Tibial nerve (tissue), 4 donors: ENCODE measurements around the gene ASCC1. TPM values are rescaled to one million over a fixed set of nuclear protein-coding genes. Genes with fewer than 3 reads are reported as not detected.

Experiments used
- DNase-seq, 2 donors: peaks; one replicate each; pipeline ENCODE4 v3.0.0-alpha.2; 2019; ENCODE audit warnings: low spot score in 2 of 2
- H3K27ac ChIP-seq, 4 donors: fragments of 200-600 bp; sonication (generic) in 3 of 4; one replicate each; pipeline ENCODE4 v1.5.1; 2017 to 2019; ENCODE audit warnings: mild to moderate bottlenecking in 1 of 4
- H3K27me3 ChIP-seq, 2 donors: fragments of 200-600 bp; sonication (generic) in 1 of 2; one replicate each; pipeline versions ENCODE4 v1.5.1 to v1.6.0; 2017 to 2019
- H3K36me3 ChIP-seq, 3 donors: fragments of 200-600 bp; sonication (generic); one replicate each; pipeline ENCODE4 v1.5.1; 2018 to 2019
- H3K4me1 ChIP-seq, 4 donors: fragments of 200-600 bp; sonication (generic) in 3 of 4; one replicate each; pipeline ENCODE4 v1.5.1; 2017 to 2019
- H3K4me3 ChIP-seq, 4 donors: fragments of 200-600 bp; sonication (generic) in 3 of 4; one replicate each; pipeline ENCODE4 v1.5.1; 2017 to 2019; ENCODE audit warnings: mild to moderate bottlenecking in 1 of 4, moderate library complexity in 1 of 4
- H3K9me3 ChIP-seq, 4 donors: fragments of 200-600 bp; sonication (generic) in 3 of 4; one replicate each; pipeline ENCODE4 v1.5.1; 2017 to 2019
- EP300 ChIP-seq, 2 donors: sonication (generic); formaldehyde crosslinking; IDR thresholded peaks; one replicate each; pipeline ENCODE4 v1.6.1; 2017; ENCODE audit warnings: antibody characterized with exemption in 2 of 2, mild to moderate bottlenecking in 1 of 2
- POLR2A ChIP-seq, 2 donors: fragments of 450-650 bp; IDR thresholded peaks; one replicate each; pipeline ENCODE4 v1.6.1; 2017; ENCODE audit warnings: antibody characterized with exemption in 2 of 2, mild to moderate bottlenecking in 2 of 2, moderate library complexity in 2 of 2
- WGBS, 2 donors: methylation state at CpG; one replicate each; pipeline ENCODE4 v1.1.5; 2018; 5-methylcytosine and 5-hydroxymethylcytosine counted together
- total RNA-seq, 4 donors: library from RNA; depleted of rRNA; stranded (reverse); fragments of >200 nt; gene quantifications; one replicate each; pipeline ENCODE4 v1.1.0, GENCODE V29; 2016
- TF ChIP-seq, protein P1 (sequence below), 5 experiments: fragments of 200-600 bp in 3 of 5; fragments of 450-650 bp in 2 of 5; sonication (generic) in 3 of 5; IDR thresholded peaks; one replicate each; pipeline ENCODE4 v1.5.1; 2016 to 2019; ENCODE audit warnings: antibody characterized with exemption in 5 of 5, mild to moderate bottlenecking in 3 of 5, moderate library complexity in 2 of 5

Gene ASCC1
- total RNA-seq, 4 donors from 2014 or later = 34.2 to 85.7 (median 54.2) TPM

DNA sequence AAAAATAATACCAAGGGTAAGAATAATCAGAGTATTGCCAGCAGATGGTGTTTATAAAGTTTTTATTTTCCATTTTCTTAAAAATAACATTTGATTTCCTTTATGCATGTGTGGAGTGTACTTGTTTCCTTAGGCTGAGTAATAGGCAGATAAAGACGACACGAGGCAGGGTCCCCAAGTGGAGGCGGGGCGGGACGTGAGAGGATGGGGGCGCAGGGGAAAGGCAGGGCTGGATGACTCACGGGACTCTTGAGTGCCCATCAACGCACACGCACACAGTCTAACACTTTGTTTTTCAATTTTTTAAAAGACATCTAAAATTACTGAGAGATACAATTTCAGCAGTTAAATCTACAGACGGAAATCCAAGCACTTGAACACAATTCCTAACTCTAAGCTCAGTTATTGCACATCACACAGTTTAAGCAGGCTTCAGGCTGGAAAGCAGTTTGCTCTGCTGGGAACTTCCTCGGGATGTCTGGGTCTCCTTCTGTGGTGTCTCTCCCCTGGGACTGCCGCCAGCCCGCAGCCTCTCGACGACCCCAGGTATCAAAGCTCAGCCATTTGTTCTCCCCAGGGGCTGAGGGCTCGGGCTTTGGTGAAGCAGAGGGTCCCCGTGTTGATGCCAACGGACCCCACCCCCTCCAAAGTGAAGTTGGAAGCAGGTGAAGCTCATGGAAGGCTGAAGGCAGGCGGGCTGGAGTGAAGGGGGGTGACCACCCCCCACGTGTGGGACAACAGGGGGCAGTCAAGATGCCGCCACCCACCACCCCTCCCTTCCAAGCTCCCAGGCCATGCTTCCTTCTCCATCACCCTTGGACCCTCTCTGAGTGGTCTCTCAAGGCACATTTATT is 156.9 kb downstream of the ASCC1 start:
- DNase-seq = no peak
- no peaks in the 10 kb centered on the region for H3K27me3 ChIP-seq
- WGBS, 2 donors = 57 to 63% methylated on average over 21 of the region's 21 CpGs
- no peak for TF ChIP-seq EP300 (IDR thresholded peaks at IDR 0.05)
- TF ChIP-seq, protein P1, sequence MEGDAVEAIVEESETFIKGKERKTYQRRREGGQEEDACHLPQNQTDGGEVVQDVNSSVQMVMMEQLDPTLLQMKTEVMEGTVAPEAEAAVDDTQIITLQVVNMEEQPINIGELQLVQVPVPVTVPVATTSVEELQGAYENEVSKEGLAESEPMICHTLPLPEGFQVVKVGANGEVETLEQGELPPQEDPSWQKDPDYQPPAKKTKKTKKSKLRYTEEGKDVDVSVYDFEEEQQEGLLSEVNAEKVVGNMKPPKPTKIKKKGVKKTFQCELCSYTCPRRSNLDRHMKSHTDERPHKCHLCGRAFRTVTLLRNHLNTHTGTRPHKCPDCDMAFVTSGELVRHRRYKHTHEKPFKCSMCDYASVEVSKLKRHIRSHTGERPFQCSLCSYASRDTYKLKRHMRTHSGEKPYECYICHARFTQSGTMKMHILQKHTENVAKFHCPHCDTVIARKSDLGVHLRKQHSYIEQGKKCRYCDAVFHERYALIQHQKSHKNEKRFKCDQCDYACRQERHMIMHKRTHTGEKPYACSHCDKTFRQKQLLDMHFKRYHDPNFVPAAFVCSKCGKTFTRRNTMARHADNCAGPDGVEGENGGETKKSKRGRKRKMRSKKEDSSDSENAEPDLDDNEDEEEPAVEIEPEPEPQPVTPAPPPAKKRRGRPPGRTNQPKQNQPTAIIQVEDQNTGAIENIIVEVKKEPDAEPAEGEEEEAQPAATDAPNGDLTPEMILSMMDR (IDR thresholded peaks at IDR 0.05) = no peak
- TF ChIP-seq POLR2A (IDR thresholded peaks at IDR 0.05) = no peak
- H3K4me3 ChIP-seq = no peak overlapping the region
- H3K9me3 ChIP-seq = no peaks in the 10 kb centered on the region
- H3K27ac ChIP-seq = no peak overlapping the region
- no peaks in the 10 kb centered on the region for H3K4me1 ChIP-seq
- peaks cover 0 to 7% (median 0%) of the 10 kb centered on the region in 3 donors for H3K36me3 ChIP-seq

DNA sequence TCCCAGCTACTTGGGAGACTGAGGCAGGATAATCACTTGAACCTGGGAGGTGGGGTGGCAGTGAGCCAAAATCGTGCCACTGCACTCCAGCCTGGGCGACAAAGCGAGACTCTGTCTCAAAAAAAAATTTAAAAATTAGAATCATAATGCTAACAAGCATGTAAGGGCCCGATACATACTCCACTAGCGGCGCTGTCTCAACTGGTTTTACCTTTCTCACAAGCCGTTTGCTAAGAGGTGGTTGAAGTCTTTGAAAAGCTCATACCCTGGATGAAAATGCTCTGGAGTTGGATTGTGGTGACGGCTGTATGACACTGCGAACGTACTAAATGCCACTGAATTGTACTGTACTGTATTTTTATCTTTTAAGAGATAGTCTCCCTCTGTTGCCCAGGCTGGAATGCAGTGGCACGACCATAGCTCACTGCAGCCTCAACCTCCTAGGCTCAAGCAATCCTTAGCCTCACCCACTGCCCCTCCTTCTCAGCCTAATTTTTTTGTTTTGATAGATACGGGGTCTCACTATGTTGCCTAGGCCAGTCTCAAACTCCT is 157.7 kb downstream of the ASCC1 start:
- H3K27ac ChIP-seq = no peak overlapping the region
- 89 to 91% methylated on average over 12 of the region's 12 CpGs for WGBS, 2 donors
- H3K4me1 ChIP-seq = no peaks in the 10 kb centered on the region
- no peaks in the 10 kb centered on the region for H3K36me3 ChIP-seq
- TF ChIP-seq, protein P1 (IDR thresholded peaks at IDR 0.05) = no peak
- no peak for TF ChIP-seq EP300 (IDR thresholded peaks at IDR 0.05)
- no peak for TF ChIP-seq POLR2A (IDR thresholded peaks at IDR 0.05)
- no peaks in the 10 kb centered on the region for H3K9me3 ChIP-seq
- H3K4me3 ChIP-seq = no peak overlapping the region
- no peak for DNase-seq
- H3K27me3 ChIP-seq = no peaks in the 10 kb centered on the region

DNA sequence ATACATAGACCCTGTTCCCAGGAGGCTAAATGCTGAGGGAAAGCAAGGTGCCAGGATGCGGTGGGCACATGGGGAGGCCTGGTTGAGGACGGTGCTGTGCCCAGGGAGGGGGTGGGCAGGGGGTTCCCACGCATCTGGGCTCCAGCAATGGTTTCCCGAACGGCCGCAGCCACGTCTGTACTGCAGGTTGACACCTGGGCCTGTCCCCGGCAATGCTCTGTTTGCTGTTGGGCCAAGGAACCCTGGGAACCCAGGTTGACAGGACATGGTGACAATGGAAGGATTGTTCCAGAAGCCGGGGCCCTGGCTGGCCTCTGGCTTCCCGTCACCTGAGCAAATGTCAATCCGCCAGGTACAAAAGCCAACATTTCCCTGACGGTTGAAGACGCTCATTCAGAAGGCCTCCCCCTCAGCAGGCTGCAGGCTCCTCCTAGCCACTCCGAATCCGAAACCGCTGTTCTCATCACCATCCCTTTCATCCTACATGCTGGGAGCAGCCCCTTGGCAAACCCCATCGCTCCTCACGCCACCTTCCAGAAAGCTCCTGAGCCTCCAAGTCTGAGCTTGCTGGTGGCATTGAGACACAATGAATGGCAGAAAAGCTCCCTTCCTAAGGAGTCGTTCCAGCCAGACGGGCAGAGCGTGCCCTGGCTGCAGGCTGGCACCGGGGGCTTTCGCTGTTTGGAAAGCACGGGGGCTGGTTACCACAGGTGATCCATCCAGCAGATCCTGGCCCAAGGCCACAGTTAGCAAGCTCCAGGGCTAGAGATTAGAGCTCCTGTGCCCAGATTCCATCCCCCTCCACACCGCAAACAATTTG is 158.9 kb downstream of the ASCC1 start:
- WGBS, 2 donors = 85 to 92% methylated on average over 23 to 25 of the region's 25 CpGs
- Histone ChIP-seq H3K4me3 (no peak overlapping the region), H3K4me1 (no peaks in the 10 kb centered on the region), H3K27ac (no peak overlapping the region), H3K9me3 (no peaks in the 10 kb centered on the region), H3K36me3 (no peaks in the 10 kb centered on the region), H3K27me3 (no peaks in the 10 kb centered on the region)
- TF ChIP-seq POLR2A (IDR thresholded peaks at IDR 0.05) (no peak), EP300 (IDR thresholded peaks at IDR 0.05) (no peak)
- TF ChIP-seq, protein P1 (IDR thresholded peaks at IDR 0.05) = no peak
- DNase-seq = no peak

DNA sequence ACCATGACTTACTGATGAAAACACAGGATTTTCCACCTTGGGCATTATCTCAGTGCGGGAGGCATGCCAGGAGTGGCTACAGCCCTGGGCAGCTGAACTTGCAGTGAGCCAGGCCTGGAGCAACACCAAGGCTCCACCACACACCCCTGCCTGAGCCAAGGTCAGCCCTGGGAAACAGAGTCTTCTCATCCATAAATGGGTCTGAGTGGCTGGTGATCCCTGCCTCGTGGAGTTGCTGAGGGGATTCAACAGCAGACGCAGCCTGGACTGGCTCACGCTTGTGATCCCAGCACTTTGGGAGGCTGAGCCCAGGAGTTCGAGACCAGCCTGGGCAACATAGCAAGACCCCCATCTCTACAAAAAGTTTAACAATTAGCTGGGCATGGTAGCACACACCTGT is 160.0 kb downstream of the ASCC1 start:
- Histone ChIP-seq H3K9me3 (no peaks in the 10 kb centered on the region), H3K27me3 (no peaks in the 10 kb centered on the region), H3K36me3 (no peaks in the 10 kb centered on the region), H3K27ac (no peak overlapping the region), H3K4me3 (no peak overlapping the region), H3K4me1 (no peaks in the 10 kb centered on the region)
- WGBS, 2 donors = 87 to 88% methylated on average over 5 of the region's 5 CpGs
- DNase-seq = no peak
- TF ChIP-seq EP300 (IDR thresholded peaks at IDR 0.05) (no peak), POLR2A (IDR thresholded peaks at IDR 0.05) (no peak)
- TF ChIP-seq, protein P1 (IDR thresholded peaks at IDR 0.05) = no peak
